ENCODE data around the gene PRR23E. TPM values are rescaled to one million over a fixed set of nuclear protein-coding genes. Genes with fewer than 3 reads are reported as not detected.

Gene PRR23E
- total RNA-seq, 1 donor from 2014 or later, result not detected

DNA sequence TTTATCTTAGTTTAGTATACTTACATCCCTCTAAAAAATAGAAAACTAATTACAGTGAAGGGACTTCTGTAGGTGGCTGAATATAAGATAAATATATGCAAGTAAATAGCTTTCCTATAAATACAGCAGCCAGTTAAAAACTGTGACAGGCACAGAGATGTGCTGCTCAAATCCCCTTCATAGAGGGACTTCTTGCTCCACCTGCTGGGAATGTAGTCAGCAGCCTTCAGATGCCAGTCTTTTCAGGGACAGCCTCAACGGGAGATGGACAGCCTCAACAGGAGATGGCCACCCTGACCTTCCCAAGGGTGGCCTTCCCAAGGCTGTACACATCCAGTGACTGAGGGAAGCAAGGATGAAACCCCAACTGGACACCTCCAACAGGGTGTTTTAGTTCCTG is 15.7 kb upstream of the PRR23E start:
- no peak overlapping the region for H3K27ac Mint-ChIP-seq (ENCODE audit: unreplicated experiment)
- no peak overlapping the region for H3K4me3 Mint-ChIP-seq (ENCODE audit: unreplicated experiment)
- peaks cover 4% of the 10 kb centered on the region for H3K4me1 Mint-ChIP-seq (ENCODE audit: unreplicated experiment)
- peak; percentile 38 for DNase-seq (ENCODE audit: extremely low spot score, unreplicated experiment)
- TF ChIP-seq, protein P1, sequence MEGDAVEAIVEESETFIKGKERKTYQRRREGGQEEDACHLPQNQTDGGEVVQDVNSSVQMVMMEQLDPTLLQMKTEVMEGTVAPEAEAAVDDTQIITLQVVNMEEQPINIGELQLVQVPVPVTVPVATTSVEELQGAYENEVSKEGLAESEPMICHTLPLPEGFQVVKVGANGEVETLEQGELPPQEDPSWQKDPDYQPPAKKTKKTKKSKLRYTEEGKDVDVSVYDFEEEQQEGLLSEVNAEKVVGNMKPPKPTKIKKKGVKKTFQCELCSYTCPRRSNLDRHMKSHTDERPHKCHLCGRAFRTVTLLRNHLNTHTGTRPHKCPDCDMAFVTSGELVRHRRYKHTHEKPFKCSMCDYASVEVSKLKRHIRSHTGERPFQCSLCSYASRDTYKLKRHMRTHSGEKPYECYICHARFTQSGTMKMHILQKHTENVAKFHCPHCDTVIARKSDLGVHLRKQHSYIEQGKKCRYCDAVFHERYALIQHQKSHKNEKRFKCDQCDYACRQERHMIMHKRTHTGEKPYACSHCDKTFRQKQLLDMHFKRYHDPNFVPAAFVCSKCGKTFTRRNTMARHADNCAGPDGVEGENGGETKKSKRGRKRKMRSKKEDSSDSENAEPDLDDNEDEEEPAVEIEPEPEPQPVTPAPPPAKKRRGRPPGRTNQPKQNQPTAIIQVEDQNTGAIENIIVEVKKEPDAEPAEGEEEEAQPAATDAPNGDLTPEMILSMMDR (IDR thresholded peaks at IDR 0.05), result no peak
- peaks cover 20% of the 10 kb centered on the region for H3K9me3 Mint-ChIP-seq (ENCODE audit: unreplicated experiment)
- H3K36me3 Mint-ChIP-seq (ENCODE audit: unreplicated experiment), result no peaks in the 10 kb centered on the region
- peaks cover 3% of the 10 kb centered on the region for H3K27me3 Mint-ChIP-seq (ENCODE audit: unreplicated experiment)

DNA sequence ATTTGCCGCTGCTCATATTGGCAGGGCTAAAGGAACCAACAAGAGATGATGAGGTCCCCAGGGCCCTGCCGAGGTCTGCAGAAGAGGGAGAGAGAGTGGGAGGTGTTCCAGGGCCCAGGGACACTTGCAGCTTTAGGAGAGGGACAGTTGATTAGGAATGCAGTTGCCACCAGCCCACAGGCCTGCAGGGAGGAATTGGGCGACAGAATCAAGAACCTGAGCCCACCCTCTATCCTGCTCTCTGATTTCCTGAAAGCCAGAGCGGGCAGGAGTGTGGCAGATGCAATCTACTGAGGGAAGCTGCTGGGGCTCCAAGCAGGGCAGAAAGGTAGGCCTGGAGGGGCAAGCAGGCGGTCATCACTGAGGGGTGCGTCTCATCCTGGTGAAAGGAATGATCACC is 12.1 kb upstream of the PRR23E start:
- Mint-ChIP-seq H3K4me3 (ENCODE audit: unreplicated experiment) (no peak overlapping the region), H3K9me3 (ENCODE audit: unreplicated experiment) (peaks cover 20% of the 10 kb centered on the region), H3K4me1 (ENCODE audit: unreplicated experiment) (no peaks in the 10 kb centered on the region), H3K27ac (ENCODE audit: unreplicated experiment) (no peak overlapping the region), H3K36me3 (ENCODE audit: unreplicated experiment) (no peaks in the 10 kb centered on the region), H3K27me3 (ENCODE audit: unreplicated experiment) (peaks cover 3% of the 10 kb centered on the region)
- peak; percentile 63 for DNase-seq (ENCODE audit: extremely low spot score, unreplicated experiment)
- TF ChIP-seq, protein P1 (IDR thresholded peaks at IDR 0.05), result no peak

DNA sequence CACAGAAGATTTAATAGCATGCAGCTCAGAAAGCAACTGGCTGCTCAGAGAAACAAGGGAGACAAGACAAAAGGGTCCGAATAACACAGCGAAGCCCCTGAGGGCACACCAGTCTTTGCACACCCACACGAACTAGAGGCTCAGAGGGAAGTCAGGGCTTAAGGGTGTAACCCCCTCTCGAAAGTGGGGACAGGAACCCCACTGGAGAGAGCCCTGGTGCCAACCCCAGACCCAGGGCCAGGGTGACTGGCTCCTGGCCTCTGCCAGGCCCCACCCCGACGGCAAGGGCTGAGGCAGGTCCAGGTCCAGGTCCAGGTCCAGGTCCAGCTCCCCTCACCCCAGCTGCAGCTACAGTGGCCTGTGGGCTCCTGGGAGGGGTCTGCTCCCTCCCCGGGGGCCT is 10.5 kb upstream of the PRR23E start:
- TF ChIP-seq, protein P1 (IDR thresholded peaks at IDR 0.05), result no peak
- Mint-ChIP-seq H3K9me3 (ENCODE audit: unreplicated experiment) (peaks cover 20% of the 10 kb centered on the region), H3K27ac (ENCODE audit: unreplicated experiment) (no peak overlapping the region), H3K4me1 (ENCODE audit: unreplicated experiment) (no peaks in the 10 kb centered on the region), H3K4me3 (ENCODE audit: unreplicated experiment) (no peak overlapping the region), H3K36me3 (ENCODE audit: unreplicated experiment) (no peaks in the 10 kb centered on the region), H3K27me3 (ENCODE audit: unreplicated experiment) (peaks cover 9% of the 10 kb centered on the region)
- no peak for DNase-seq (ENCODE audit: extremely low spot score, unreplicated experiment)

DNA sequence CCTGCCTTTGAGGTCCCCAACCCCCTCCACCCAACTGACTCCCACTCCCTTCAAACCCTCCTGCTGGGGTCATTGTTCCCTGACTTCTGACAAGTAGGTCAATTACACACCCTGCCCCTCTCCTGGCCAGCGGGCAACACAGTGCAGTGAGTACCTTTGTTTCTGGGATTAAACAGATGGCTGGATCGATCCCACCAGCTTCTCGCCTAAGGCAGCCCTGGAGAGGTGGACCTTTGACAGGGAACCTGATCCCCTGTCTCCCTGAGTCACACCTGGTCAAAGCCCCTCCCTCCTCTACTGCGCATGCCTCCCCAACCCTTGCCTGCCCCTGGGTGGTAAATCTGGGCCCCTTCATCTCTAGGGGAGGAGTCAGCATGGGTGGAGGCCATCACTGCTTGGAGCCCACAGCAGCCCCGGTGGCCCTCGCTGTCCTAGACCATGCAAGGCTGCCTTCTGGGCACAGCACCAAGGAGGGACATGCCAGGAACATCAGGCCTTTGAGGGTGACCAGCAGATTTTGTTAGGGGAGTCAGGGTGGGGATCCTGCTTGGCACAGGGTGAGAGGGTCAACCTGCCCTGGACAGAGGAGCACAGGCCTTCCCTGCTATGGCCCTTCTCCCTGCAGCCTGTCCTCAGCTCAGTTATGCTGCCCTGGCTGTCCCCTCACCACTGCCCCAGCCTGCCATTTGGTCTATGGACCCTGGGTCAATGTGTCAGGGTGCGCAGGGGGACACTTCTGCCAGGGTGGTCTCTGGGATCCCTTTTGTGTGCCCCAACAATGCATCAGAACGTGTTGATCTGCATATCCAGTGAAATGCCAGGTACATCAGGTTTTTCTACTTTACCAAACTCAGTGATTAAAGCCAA is 9.8 kb upstream of the PRR23E start:
- H3K9me3 Mint-ChIP-seq (ENCODE audit: unreplicated experiment), result peaks cover 20% of the 10 kb centered on the region

More for the DNA sequence above, 9.8 kb upstream of the PRR23E start:
- Mint-ChIP-seq H3K36me3 (ENCODE audit: unreplicated experiment) (no peaks in the 10 kb centered on the region), H3K27me3 (ENCODE audit: unreplicated experiment) (peaks cover 13% of the 10 kb centered on the region), H3K4me3 (ENCODE audit: unreplicated experiment) (no peak overlapping the region), H3K27ac (ENCODE audit: unreplicated experiment) (no peak overlapping the region), H3K4me1 (ENCODE audit: unreplicated experiment) (no peaks in the 10 kb centered on the region)
- TF ChIP-seq, protein P1 (IDR thresholded peaks at IDR 0.05), result no peak
- DNase-seq (ENCODE audit: extremely low spot score, unreplicated experiment), result peak; percentile 83

Measured in osteocyte (in vitro differentiated cells).